Sigmoid colon (tissue), 7 donors: ENCODE results near the gene NUDT3. TPM values are rescaled to one million over a fixed set of nuclear protein-coding genes. Genes with fewer than 3 reads are reported as not detected.
"Not testable (repeated sequence)": the region's sequence is repeated elsewhere in the genome, so short reads cannot be mapped to it uniquely, and the experiment has no call there.

Experiments
- DNase-seq: peaks from one replicate; pipeline ENCODE4 v3.0.0-alpha.2; 2019
- H3K27ac ChIP-seq, 4 donors: fragments of 200-600 bp; sonication (generic); one replicate each; pipeline ENCODE4 v1.5.1; 2016 to 2019; ENCODE audit warnings: mild to moderate bottlenecking in 1 of 4
- H3K27me3 ChIP-seq, 3 donors: fragments of 200-600 bp; sonication (generic); one replicate each; pipeline ENCODE4 v1.5.1; 2019; ENCODE audit warnings: mild to moderate bottlenecking in 1 of 3
- H3K36me3 ChIP-seq, 4 donors: fragments of 200-600 bp; sonication (generic); one replicate each; pipeline ENCODE4 v1.5.1; 2016 to 2019
- H3K4me1 ChIP-seq, 4 donors: fragments of 200-600 bp; sonication (generic); one replicate each; pipeline ENCODE4 v1.5.1; 2017 to 2019
- H3K4me3 ChIP-seq, 4 donors: fragments of 200-600 bp; sonication (generic); one replicate each; pipeline ENCODE4 v1.5.1; 2017 to 2019; ENCODE audit warnings: mild to moderate bottlenecking in 2 of 4, moderate library complexity in 1 of 4
- H3K9me3 ChIP-seq, 4 donors: fragments of 200-600 bp in 3 of 4; sonication (generic) in 3 of 4; one replicate each; pipeline versions ENCODE4 v1.5.1 to v1.6.1; 2013 to 2019
- EP300 ChIP-seq, 4 donors: sonication (generic); formaldehyde crosslinking; IDR thresholded peaks; one replicate each; pipeline ENCODE4 v1.6.1; 2017; ENCODE audit warnings: antibody characterized with exemption in 4 of 4
- POLR2A ChIP-seq, 2 donors: fragments of 450-650 bp; IDR thresholded peaks; one replicate each; pipeline ENCODE4 v1.6.1; 2016; ENCODE audit warnings: antibody characterized with exemption in 2 of 2, mild to moderate bottlenecking in 2 of 2, moderate library complexity in 2 of 2
- POLR2AphosphoS5 ChIP-seq, 4 donors: sonication (generic); formaldehyde crosslinking; IDR thresholded peaks; one replicate each; pipeline ENCODE4 v1.6.1; 2017; ENCODE audit warnings: antibody characterized with exemption in 4 of 4
- WGBS, 2 donors: extraction: QIAGEN DNeasy Blood & Tissue Kit; methylation state at CpG; one replicate each; pipeline ENCODE4 v1.1.7; 2013; 5-methylcytosine and 5-hydroxymethylcytosine counted together
- intact Hi-C: fragments of 100-400 bp; cut with DNase I; formaldehyde crosslinking; loops from one replicate; pipeline ENCODE4 v1.15.1; 2023
- polyA plus RNA-seq, 3 donors: library from polyadenylated mRNA; stranded (reverse); fragments of 200-250 nt; gene quantifications; one replicate each; pipeline ENCODE4 v1.2.3, GENCODE V29; 2013
- total RNA-seq, 4 donors: library from RNA; depleted of rRNA; stranded (reverse); fragments of >200 nt; gene quantifications; one replicate each; pipeline ENCODE4 v1.1.0, GENCODE V29; 2016
- TF ChIP-seq, protein P1 (sequence below), 4 experiments: fragments of 450-650 bp in 3 of 4; fragments of 200-600 bp in 1 of 4; IDR thresholded peaks; one replicate each; pipeline ENCODE4 v1.5.1; 2016 to 2019; ENCODE audit warnings: antibody characterized with exemption in 4 of 4, mild to moderate bottlenecking in 3 of 4, moderate library complexity in 2 of 4
- donor health status: healthy with polysubstance abuse.
- donor health status: Bipolar disorder and iron deficiency.
- donor health status: healthy.

The NUDT3 gene
- total and polyA plus RNA-seq, 7 donors = 6.0 to 45.7 (median 31.4) TPM

- DNase-seq = no peak
- intact Hi-C loops = no loop called here
- WGBS, 2 donors = 97 to 100% methylated on average over 3 of the region's 3 CpGs
- Histone ChIP-seq H3K36me3 (no peaks in the 10 kb centered on the region), H3K27me3 (no peaks in the 10 kb centered on the region), H3K4me1 (peaks cover 0 to 14% (median 4%) of the 10 kb centered on the region in 4 donors), H3K9me3 (no peaks in the 10 kb centered on the region), H3K4me3 (no peak overlapping the region), H3K27ac (no peak overlapping the region)
- no peak for TF ChIP-seq EP300 (IDR thresholded peaks at IDR 0.05)
- TF ChIP-seq POLR2A (IDR thresholded peaks at IDR 0.05) = no peak
- TF ChIP-seq, protein P1, sequence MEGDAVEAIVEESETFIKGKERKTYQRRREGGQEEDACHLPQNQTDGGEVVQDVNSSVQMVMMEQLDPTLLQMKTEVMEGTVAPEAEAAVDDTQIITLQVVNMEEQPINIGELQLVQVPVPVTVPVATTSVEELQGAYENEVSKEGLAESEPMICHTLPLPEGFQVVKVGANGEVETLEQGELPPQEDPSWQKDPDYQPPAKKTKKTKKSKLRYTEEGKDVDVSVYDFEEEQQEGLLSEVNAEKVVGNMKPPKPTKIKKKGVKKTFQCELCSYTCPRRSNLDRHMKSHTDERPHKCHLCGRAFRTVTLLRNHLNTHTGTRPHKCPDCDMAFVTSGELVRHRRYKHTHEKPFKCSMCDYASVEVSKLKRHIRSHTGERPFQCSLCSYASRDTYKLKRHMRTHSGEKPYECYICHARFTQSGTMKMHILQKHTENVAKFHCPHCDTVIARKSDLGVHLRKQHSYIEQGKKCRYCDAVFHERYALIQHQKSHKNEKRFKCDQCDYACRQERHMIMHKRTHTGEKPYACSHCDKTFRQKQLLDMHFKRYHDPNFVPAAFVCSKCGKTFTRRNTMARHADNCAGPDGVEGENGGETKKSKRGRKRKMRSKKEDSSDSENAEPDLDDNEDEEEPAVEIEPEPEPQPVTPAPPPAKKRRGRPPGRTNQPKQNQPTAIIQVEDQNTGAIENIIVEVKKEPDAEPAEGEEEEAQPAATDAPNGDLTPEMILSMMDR (IDR thresholded peaks at IDR 0.05) = no peak
- no peak for TF ChIP-seq POLR2AphosphoS5 (IDR thresholded peaks at IDR 0.05)
Observed at GRCh38 chr6:34328969-34329368, 63.5 kb downstream of the NUDT3 start.

DNA sequence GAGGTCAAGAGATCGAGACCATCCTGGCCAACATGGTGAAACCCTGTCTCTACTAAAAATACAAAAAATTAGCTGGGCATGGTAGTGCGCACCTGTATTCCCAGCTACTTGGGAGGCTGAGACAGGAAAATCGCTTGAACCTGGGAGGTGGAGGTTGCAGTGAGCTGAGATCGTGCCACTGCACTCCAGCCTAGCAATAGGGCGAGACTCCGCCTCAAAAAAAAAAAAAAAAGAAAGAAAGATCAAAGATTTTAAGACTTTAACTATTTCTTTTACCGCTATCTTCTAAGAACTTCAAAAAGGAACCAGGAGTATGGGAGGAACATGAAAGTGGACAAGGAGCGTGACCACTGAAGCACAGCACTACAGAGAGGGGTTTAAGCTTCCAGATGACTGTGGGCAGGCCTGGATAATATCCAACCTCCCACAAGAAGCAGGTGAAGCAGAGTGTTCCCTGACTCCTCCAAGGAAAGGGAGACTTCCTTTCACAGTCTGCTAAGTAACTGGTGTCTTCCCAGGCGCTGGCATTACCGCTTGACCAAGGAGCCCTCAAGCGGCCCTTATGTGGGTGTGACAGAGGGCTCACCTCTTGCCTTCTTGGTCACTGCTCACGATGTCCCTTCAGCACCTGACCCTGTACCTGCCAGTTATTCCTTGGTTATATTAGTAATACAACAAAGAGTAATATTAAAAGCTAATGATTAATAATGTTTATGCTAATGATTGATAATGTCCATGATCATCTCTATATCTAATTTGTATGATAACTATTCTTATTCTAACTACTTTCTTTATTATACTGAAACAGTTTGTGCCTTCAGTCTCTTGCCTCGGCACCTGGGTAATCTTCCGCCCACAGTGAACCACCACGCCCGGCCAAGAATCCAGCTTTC, 64.9 kb downstream of the NUDT3 start:
- H3K27ac ChIP-seq, DNase-seq, H3K36me3 ChIP-seq, H3K27me3 ChIP-seq, H3K9me3 ChIP-seq, H3K4me3 ChIP-seq, intact Hi-C loops: not testable (repeated sequence)
- peaks cover 0 to 14% (median 4%) of the 10 kb centered on the region in 4 donors for H3K4me1 ChIP-seq
- WGBS, 2 donors = 92% methylated on average over 16 of the region's 16 CpGs

DNA sequence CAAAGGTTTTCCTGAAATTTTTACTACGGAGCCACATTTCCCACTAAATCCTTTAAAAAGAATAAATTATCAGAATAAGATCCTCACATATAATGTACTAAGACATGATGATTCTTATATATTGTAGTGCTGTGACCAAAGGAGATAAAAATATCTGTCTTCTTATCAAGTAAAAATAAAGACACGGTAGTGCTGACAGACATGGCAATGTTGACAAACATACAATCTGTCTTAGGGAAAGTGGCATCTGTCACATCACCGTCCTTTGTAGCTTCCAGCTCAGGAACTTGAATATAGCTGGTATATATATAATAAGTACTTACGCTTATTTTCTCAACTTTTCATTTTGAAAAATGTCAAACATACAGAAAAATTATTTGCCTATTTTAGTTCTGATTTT, 66.8 kb downstream of the NUDT3 start:
- Histone ChIP-seq H3K36me3 (no peaks in the 10 kb centered on the region), H3K4me3 (no peak overlapping the region), H3K27ac (no peak overlapping the region), H3K27me3 (no peaks in the 10 kb centered on the region), H3K4me1 (peaks cover 0 to 8% (median 4%) of the 10 kb centered on the region in 4 donors), H3K9me3 (no peaks in the 10 kb centered on the region)
- TF ChIP-seq POLR2A (IDR thresholded peaks at IDR 0.05) = no peak
- no peak for TF ChIP-seq EP300 (IDR thresholded peaks at IDR 0.05)
- TF ChIP-seq POLR2AphosphoS5 (IDR thresholded peaks at IDR 0.05) = no peak
- TF ChIP-seq, protein P1 (IDR thresholded peaks at IDR 0.05) = no peak
- 95 to 96% methylated on average over 4 of the region's 4 CpGs for WGBS, 2 donors
- intact Hi-C loops = no loop called here
- DNase-seq = no peak

GRCh38 chr6:34324738-34325444, 67.6 kb downstream of the NUDT3 start:
- Histone ChIP-seq H3K36me3 (no peaks in the 10 kb centered on the region), H3K9me3 (no peaks in the 10 kb centered on the region), H3K4me1 (peaks cover 0 to 8% (median 4%) of the 10 kb centered on the region in 4 donors), H3K27ac (peak overlapping the region in 3 of 4 donors; percentile 8 to 18 (median 9)), H3K27me3 (no peaks in the 10 kb centered on the region), H3K4me3 (no peak overlapping the region)
- WGBS, 2 donors = 85 to 87% methylated on average over 8 of the region's 8 CpGs
- DNase-seq = peak; percentile 73
- intact Hi-C loops = no loop called here
- TF ChIP-seq POLR2AphosphoS5 (IDR thresholded peaks at IDR 0.05) = peak in 1 of 4 donors; percentile 21
- TF ChIP-seq, protein P1 (IDR thresholded peaks at IDR 0.05) = no peak

DNA sequence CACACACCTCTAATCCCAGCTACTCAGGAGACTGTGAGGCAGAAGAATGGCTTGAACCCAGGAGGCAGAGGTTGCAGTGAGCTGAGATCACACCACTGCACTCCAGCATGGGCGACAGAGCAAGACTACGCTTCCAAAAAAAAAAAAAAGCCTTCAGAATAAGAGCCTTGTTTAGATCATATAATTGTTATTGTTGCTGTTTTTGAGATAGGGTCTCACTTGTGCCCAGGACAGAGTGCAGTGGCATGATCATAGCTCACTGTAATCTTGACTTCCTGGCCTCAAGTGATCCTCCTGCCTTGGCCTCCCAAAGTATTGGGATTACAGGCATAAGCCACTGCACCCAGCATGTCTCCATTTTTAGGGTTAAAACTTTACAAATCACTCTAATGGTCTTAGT, 68.2 kb downstream of the NUDT3 start:
- intact Hi-C loops = not testable (repeated sequence)

More for the DNA sequence above, 68.2 kb downstream of the NUDT3 start:
- not testable (repeated sequence) for H3K27me3 ChIP-seq, DNase-seq, H3K9me3 ChIP-seq, H3K4me3 ChIP-seq, H3K36me3 ChIP-seq
- WGBS, 2 donors = 93 to 96% methylated on average over 2 of the region's 2 CpGs
- peaks cover 0 to 12% (median 6%) of the 10 kb centered on the region in 4 donors for H3K4me1 ChIP-seq
- H3K27ac ChIP-seq = peak overlapping the region in 2 of 4 donors; percentile 9 to 18
